HCT116 (cell line): ENCODE results near the gene MEG3. TPM values are rescaled to one million over a fixed set of nuclear protein-coding genes. Genes with fewer than 3 reads are reported as not detected.

Experiments used
- ATAC-seq: fragments of 200-7000 bp; cut with Tn5 transposase; 2 replicates; pipeline ENCODE4 v1.9.1; 2020; ENCODE audit warnings: mild to moderate bottlenecking, moderate library complexity
- BruUV-seq: library from RNA; stranded (reverse); fragments of 400-500 nt; replicated peaks from 2 replicates; lab custom pipeline; 2021; lab: Mats Ljungman, UMichigan
- CTCF ChIA-PET: fragments of 300-600 bp; sonication (Branson Sonifier 250); formaldehyde crosslinking; loops from one replicate; lab custom pipeline; 2021; ENCODE audit warnings: antibody characterized with exemption; lab: Charles Lee
- POLR2A ChIA-PET: fragments of 300-600, 350-600 bp; sonication (Branson Sonifier 250); formaldehyde crosslinking; loops from one replicate; lab custom pipeline; 2021; ENCODE audit warnings: antibody characterized with exemption; lab: Charles Lee
- RAD21 ChIA-PET, 2 experiments: fragments of 300-600 bp; sonication (Branson Sonifier 250); formaldehyde crosslinking; loops; one replicate each; lab custom pipeline; 2023; ENCODE audit warnings: low total read pairs in 2 of 2; ENCODE audit not compliant: uncharacterized antibody in 2 of 2, unreplicated experiment in 2 of 2, low non-redundant PET in 1 of 2; lab: Charles Lee
- DNase-seq: peaks from one replicate; pipeline ENCODE4 v3.0.0-alpha.2; 2010; ENCODE audit warnings: low read depth, low spot score
- H2AFZ ChIP-seq: fragments of 200-600 bp; shearing (Covaris generic), sonication (generic); 2 replicates; pipeline ENCODE4 v1.6.1; 2017; ENCODE audit warnings: low read depth, mixed run types, mixed read lengths, antibody characterized with exemption, low read length; ENCODE audit not compliant: poor library complexity, severe bottlenecking
- H3K27ac ChIP-seq: 2 replicates; pipeline ENCODE4 v1.5.1; 2012; ENCODE audit warnings: low read depth, low read length
- H3K27me3 ChIP-seq: fragments of 200-600 bp; sonication (generic); 2 replicates; pipeline ENCODE4 v1.6.1; 2016; ENCODE audit warnings: mixed run types, low read length, mixed read lengths; ENCODE audit not compliant: insufficient read depth
- H3K36me3 ChIP-seq, 2 experiments: fragments of 200-500 bp in 1 of 2; fragments of 200-600 bp in 1 of 2; sonication (Bioruptor generic) in 1 of 2; sonication (generic) in 1 of 2; 2 replicates each; pipeline versions ENCODE4 v1.5.1 to v1.6.1; 2014 to 2016; ENCODE audit warnings: low read length in 2 of 2, inconsistent platforms in 1 of 2, mixed read lengths in 1 of 2, mixed run types in 1 of 2; ENCODE audit not compliant: insufficient read depth in 2 of 2, control insufficient read depth in 1 of 2
- H3K4me1 ChIP-seq, 2 experiments: fragments of 200-600 bp in 1 of 2; sonication (generic) in 1 of 2; 2 replicates each; pipeline versions ENCODE4 v1.5.1 to v1.6.1; 2012 to 2017; ENCODE audit warnings: low read length in 2 of 2, inconsistent platforms in 1 of 2, mild to moderate bottlenecking in 1 of 2, mixed read lengths in 1 of 2, mixed run types in 1 of 2, moderate library complexity in 1 of 2; ENCODE audit not compliant: insufficient read depth in 2 of 2, control insufficient read depth in 1 of 2
- H3K4me2 ChIP-seq: fragments of 200-600 bp; sonication (generic); 2 replicates; pipeline ENCODE4 v1.6.1; 2017; ENCODE audit warnings: mixed run types, low read length, mixed read lengths
- H3K4me3 ChIP-seq, 2 experiments: fragments of 200-600 bp in 1 of 2; sonication (generic) in 1 of 2; replicated peaks in 1 of 2; 2 replicates each; pipeline ENCODE4 v1.5.1; 2011 to 2016; ENCODE audit warnings: low read length in 2 of 2, control low read depth in 1 of 2, low read depth in 1 of 2, mild to moderate bottlenecking in 1 of 2, mixed read lengths in 1 of 2, mixed run types in 1 of 2
- H3K79me2 ChIP-seq: fragments of 200-600 bp; sonication (generic); 2 replicates; pipeline ENCODE4 v1.6.1; 2017; ENCODE audit warnings: mild to moderate bottlenecking, mixed run types, low read length, moderate library complexity, mixed read lengths; ENCODE audit not compliant: insufficient read depth
- H3K9ac ChIP-seq: fragments of 200-600 bp; sonication (generic); 2 replicates; pipeline ENCODE4 v1.6.1; 2016; ENCODE audit warnings: low read length, mixed read lengths
- H3K9me2 ChIP-seq: fragments of 200-600 bp; sonication (generic), shearing (Covaris generic); 2 replicates; pipeline ENCODE4 v1.6.1; 2017; ENCODE audit warnings: mixed run types, mild to moderate bottlenecking, moderate library complexity; ENCODE audit not compliant: insufficient read depth
- H3K9me3 ChIP-seq, 2 experiments: fragments of 200-500 bp in 1 of 2; fragments of 200-600 bp in 1 of 2; sonication (Bioruptor generic) in 1 of 2; sonication (generic) in 1 of 2; 2 replicates each; pipeline ENCODE4 v1.6.1; 2014 to 2017; ENCODE audit warnings: low read length in 2 of 2, mixed read lengths in 2 of 2, inconsistent platforms in 1 of 2, low read depth in 1 of 2, mild to moderate bottlenecking in 1 of 2, mixed run types in 1 of 2, moderate library complexity in 1 of 2; ENCODE audit not compliant: control insufficient read depth in 1 of 2, insufficient read depth in 1 of 2
- H4K20me1 ChIP-seq: fragments of 200-600 bp; sonication (generic), shearing (Covaris generic); 2 replicates; pipeline ENCODE4 v1.6.1; 2017; ENCODE audit warnings: mixed run types, mild to moderate bottlenecking, moderate library complexity; ENCODE audit not compliant: insufficient read depth
- EGR1 ChIP-seq: IDR thresholded peaks from 2 replicates; pipeline ENCODE4 v1.6.1; 2012; ENCODE audit warnings: low read depth
- EZH2 ChIP-seq: fragments of 200-600 bp; sonication (generic); IDR thresholded peaks from 2 replicates; pipeline ENCODE4 v1.6.1; 2017; ENCODE audit warnings: antibody characterized with exemption, mixed run types
- FOSL1 ChIP-seq: IDR thresholded peaks from 2 replicates; pipeline ENCODE4 v1.6.1; 2012; ENCODE audit warnings: low read depth
- POLR2AphosphoS5 ChIP-seq: IDR thresholded peaks from 2 replicates; pipeline ENCODE4 v1.6.1; 2011; ENCODE audit warnings: mild to moderate bottlenecking, low read depth, low read length, moderate library complexity
- SIN3A ChIP-seq: IDR thresholded peaks from 2 replicates; pipeline ENCODE4 v1.6.1; 2012; ENCODE audit warnings: low read depth
- SP1 ChIP-seq: IDR thresholded peaks from 2 replicates; pipeline ENCODE4 v1.6.1; 2012; ENCODE audit warnings: low read depth
- SRF ChIP-seq: IDR thresholded peaks from 2 replicates; pipeline ENCODE4 v1.6.1; 2012; ENCODE audit warnings: low read depth
- ZFX ChIP-seq: fragments of 450-650 bp; IDR thresholded peaks from 2 replicates; pipeline ENCODE4 v1.6.1; 2017
- intact Hi-C: fragments of 100-400 bp; cut with micrococcal nuclease; formaldehyde crosslinking; loops from 2 replicates; pipeline ENCODE4 v1.10.0; 2022
- total RNA-seq: library from RNA; stranded (reverse); gene quantifications from one replicate; pipeline ENCODE4 v1.2.1, GENCODE V29; 2021; ENCODE audit not compliant: unreplicated experiment
- TF ChIP-seq, protein P1 (sequence below): IDR thresholded peaks from 2 replicates; pipeline ENCODE4 v1.6.1; 2012
- TF ChIP-seq, protein P2 (sequence below): IDR thresholded peaks from 2 replicates; pipeline ENCODE4 v1.6.1; 2011; ENCODE audit warnings: mild to moderate bottlenecking, low read length, moderate library complexity; ENCODE audit not compliant: insufficient replicate concordance; ENCODE audit errors: extremely low read depth
- TF ChIP-seq, protein P3 (sequence below): IDR thresholded peaks from 2 replicates; pipeline ENCODE4 v1.6.1; 2012

Gene MEG3
- total RNA-seq, 1 experiment from 2014 or later: 2.5 TPM

DNA sequence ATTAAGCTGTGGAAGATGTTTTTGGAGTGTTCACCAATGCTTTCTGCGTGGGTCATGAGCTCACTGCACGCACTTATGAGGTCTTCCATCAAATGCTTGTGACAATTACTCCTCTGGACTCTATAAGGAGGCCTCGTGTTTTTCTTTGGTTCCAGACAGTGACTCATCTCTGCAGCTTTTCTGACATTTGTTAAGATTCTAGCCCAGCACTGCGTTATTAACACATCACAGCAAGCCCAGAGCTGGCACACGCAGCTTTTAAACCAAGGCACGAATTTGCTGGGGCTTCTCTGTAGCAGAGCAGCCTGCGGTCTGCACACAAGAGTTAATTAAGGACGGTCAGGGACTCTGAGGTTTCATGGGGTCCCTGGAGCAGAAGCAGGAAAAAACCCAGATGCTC, 16.9 kb downstream of the MEG3 start:
- Histone ChIP-seq H3K4me3 (no peak overlapping the region), H4K20me1 (no peaks in the 10 kb centered on the region), H3K4me2 (no peak overlapping the region), H2AFZ (no peak overlapping the region)
- CTCF ChIA-PET: interaction anchor here (2.0 kb wide), 1 partner anchor 8 kb away, joined by 7 read pairs; no protein-coding TSS in a partner anchor
- RAD21 ChIA-PET: no interaction called here
- TF ChIP-seq, protein P1, sequence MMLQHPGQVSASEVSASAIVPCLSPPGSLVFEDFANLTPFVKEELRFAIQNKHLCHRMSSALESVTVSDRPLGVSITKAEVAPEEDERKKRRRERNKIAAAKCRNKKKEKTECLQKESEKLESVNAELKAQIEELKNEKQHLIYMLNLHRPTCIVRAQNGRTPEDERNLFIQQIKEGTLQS: no peak
- TF ChIP-seq SRF: no peak
- TF ChIP-seq SIN3A: no peak
- no peak for TF ChIP-seq FOSL1
- no peak for TF ChIP-seq POLR2AphosphoS5
- TF ChIP-seq ZFX: no peak
- TF ChIP-seq, protein P2, sequence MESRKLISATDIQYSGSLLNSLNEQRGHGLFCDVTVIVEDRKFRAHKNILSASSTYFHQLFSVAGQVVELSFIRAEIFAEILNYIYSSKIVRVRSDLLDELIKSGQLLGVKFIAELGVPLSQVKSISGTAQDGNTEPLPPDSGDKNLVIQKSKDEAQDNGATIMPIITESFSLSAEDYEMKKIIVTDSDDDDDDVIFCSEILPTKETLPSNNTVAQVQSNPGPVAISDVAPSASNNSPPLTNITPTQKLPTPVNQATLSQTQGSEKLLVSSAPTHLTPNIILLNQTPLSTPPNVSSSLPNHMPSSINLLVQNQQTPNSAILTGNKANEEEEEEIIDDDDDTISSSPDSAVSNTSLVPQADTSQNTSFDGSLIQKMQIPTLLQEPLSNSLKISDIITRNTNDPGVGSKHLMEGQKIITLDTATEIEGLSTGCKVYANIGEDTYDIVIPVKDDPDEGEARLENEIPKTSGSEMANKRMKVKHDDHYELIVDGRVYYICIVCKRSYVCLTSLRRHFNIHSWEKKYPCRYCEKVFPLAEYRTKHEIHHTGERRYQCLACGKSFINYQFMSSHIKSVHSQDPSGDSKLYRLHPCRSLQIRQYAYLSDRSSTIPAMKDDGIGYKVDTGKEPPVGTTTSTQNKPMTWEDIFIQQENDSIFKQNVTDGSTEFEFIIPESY: no peak
- no peak for TF ChIP-seq EGR1
- no peak for TF ChIP-seq EZH2
- TF ChIP-seq SP1: no peak
- TF ChIP-seq, protein P3, sequence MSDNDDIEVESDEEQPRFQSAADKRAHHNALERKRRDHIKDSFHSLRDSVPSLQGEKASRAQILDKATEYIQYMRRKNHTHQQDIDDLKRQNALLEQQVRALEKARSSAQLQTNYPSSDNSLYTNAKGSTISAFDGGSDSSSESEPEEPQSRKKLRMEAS: no peak
- TF ChIP-seq, all 23 proteins: peak for 0
- DNase-seq (no peak), ATAC-seq (no peak)
- H3K4me1 ChIP-seq: no peaks in the 10 kb centered on the region
- H3K9me3 ChIP-seq: no peaks in the 10 kb centered on the region
- H3K27ac ChIP-seq: no peak overlapping the region
- no peaks in the 10 kb centered on the region for H3K36me3 ChIP-seq
- no TSS peak for BruUV-seq
- intact Hi-C loops: no loop called here
- H3K9me2 ChIP-seq: no peaks in the 10 kb centered on the region
- no peaks in the 10 kb centered on the region for H3K79me2 ChIP-seq
- POLR2A ChIA-PET: no interaction called here
- no peaks in the 10 kb centered on the region for H3K27me3 ChIP-seq
- H3K9ac ChIP-seq: no peak overlapping the region
